Esophagus squamous epithelium (tissue), 5 donors: ENCODE results near the gene HDAC11. TPM values are rescaled to one million over a fixed set of nuclear protein-coding genes. Genes with fewer than 3 reads are reported as not detected.
A peak's percentile ranks its signal among the peaks of the same experiment; 100 is the strongest.

ENCODE experiments used
- DNase-seq: peaks from one replicate; lab custom pipeline; 2025; lab: John Stamatoyannopoulos, UW
- H3K27ac ChIP-seq, 4 donors: fragments of 200-600 bp; sonication (generic); one replicate each; pipeline ENCODE4 v1.5.1; 2016 to 2019; ENCODE audit warnings: mild to moderate bottlenecking in 1 of 4
- H3K27me3 ChIP-seq, 4 donors: fragments of 200-600 bp; sonication (generic); 1 replicate in 3 of 4; 2 replicates in 1 of 4; pipeline versions ENCODE4 v1.5.1 to v1.6.0; 2017 to 2021; ENCODE audit warnings: antibody characterized with exemption in 1 of 4
- H3K36me3 ChIP-seq, 3 donors: fragments of 200-600 bp; sonication (generic); one replicate each; pipeline ENCODE4 v1.5.1; 2016 to 2019
- H3K4me1 ChIP-seq, 3 donors: fragments of 200-600 bp; sonication (generic); one replicate each; pipeline ENCODE4 v1.5.1; 2017 to 2019
- H3K4me3 ChIP-seq, 4 donors: fragments of 200-600 bp; sonication (generic); 1 replicate in 3 of 4; 2 replicates in 1 of 4; pipeline ENCODE4 v1.5.1; 2016 to 2019; ENCODE audit warnings: mild to moderate bottlenecking in 2 of 4, moderate library complexity in 1 of 4
- H3K9me3 ChIP-seq, 3 donors: fragments of 200-600 bp; sonication (generic); one replicate each; pipeline ENCODE4 v1.5.1; 2016 to 2019
- POLR2A ChIP-seq, 4 donors: fragments of 450-650 bp; IDR thresholded peaks; one replicate each; pipeline ENCODE4 v1.6.1; 2017; ENCODE audit warnings: antibody characterized with exemption in 4 of 4, mild to moderate bottlenecking in 4 of 4, moderate library complexity in 3 of 4
- WGBS, 2 donors: methylation state at CpG; one replicate each; pipeline ENCODE4 v1.1.5; 2018; 5-methylcytosine and 5-hydroxymethylcytosine counted together
- intact Hi-C: fragments of 100-400 bp; cut with DNase I; formaldehyde crosslinking; loops from one replicate; pipeline ENCODE4 v1.15.0; 2022
- total RNA-seq, 4 donors: library from RNA; depleted of rRNA; stranded (reverse); fragments of >200 nt; gene quantifications; one replicate each; pipeline ENCODE4 v1.1.0, GENCODE V29; 2016
- TF ChIP-seq, protein P1 (sequence below), 6 experiments: fragments of 450-650 bp in 4 of 6; fragments of 200-600 bp in 2 of 6; sonication (generic) in 2 of 6; IDR thresholded peaks; one replicate each; pipeline ENCODE4 v1.5.1; 2016 to 2019; ENCODE audit warnings: antibody characterized with exemption in 6 of 6, mild to moderate bottlenecking in 4 of 6, moderate library complexity in 4 of 6
- donor health status: DM: yes; HTN: yes; CAD: no.

HDAC11 gene
- total RNA-seq, 4 donors from 2014 or later = 8.1 to 25.4 (median 12.3) TPM

DNA sequence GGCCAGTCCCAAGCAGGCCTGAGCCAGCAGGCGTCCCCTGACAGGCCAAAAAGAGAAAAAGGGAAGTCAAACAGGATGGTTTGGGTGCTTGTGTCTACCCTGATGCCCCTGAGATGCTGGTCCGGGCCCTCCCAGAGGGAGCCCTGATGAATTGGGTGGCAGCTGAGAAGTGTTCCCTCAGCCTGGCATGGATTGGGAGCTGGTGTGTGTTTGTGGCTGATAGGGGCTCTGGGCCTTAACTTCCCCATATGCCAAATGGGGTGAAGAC is 70.3 kb downstream of the HDAC11 start:
- 61% methylated on average over 2 of the region's 2 CpGs; no CpG with 5 or more reads in 1 of the 2 donors for WGBS, 2 donors
- DNase-seq = no peak
- peak overlapping the region in 3 of 4 donors; percentile 39 to 63 (median 52) for H3K4me3 ChIP-seq
- no peaks in the 10 kb centered on the region for H3K36me3 ChIP-seq
- no peaks in the 10 kb centered on the region for H3K9me3 ChIP-seq
- H3K27me3 ChIP-seq = peaks cover 0 to 55% (median 0%) of the 10 kb centered on the region in 4 donors
- H3K27ac ChIP-seq = peak overlapping the region; percentile 16 to 85 (median 68)
- intact Hi-C loops = no loop called here
- TF ChIP-seq, protein P1, sequence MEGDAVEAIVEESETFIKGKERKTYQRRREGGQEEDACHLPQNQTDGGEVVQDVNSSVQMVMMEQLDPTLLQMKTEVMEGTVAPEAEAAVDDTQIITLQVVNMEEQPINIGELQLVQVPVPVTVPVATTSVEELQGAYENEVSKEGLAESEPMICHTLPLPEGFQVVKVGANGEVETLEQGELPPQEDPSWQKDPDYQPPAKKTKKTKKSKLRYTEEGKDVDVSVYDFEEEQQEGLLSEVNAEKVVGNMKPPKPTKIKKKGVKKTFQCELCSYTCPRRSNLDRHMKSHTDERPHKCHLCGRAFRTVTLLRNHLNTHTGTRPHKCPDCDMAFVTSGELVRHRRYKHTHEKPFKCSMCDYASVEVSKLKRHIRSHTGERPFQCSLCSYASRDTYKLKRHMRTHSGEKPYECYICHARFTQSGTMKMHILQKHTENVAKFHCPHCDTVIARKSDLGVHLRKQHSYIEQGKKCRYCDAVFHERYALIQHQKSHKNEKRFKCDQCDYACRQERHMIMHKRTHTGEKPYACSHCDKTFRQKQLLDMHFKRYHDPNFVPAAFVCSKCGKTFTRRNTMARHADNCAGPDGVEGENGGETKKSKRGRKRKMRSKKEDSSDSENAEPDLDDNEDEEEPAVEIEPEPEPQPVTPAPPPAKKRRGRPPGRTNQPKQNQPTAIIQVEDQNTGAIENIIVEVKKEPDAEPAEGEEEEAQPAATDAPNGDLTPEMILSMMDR (IDR thresholded peaks at IDR 0.05) = no peak
- TF ChIP-seq POLR2A (IDR thresholded peaks at IDR 0.05) = no peak
- peaks cover 8 to 77% (median 17%) of the 10 kb centered on the region in 3 donors for H3K4me1 ChIP-seq

DNA sequence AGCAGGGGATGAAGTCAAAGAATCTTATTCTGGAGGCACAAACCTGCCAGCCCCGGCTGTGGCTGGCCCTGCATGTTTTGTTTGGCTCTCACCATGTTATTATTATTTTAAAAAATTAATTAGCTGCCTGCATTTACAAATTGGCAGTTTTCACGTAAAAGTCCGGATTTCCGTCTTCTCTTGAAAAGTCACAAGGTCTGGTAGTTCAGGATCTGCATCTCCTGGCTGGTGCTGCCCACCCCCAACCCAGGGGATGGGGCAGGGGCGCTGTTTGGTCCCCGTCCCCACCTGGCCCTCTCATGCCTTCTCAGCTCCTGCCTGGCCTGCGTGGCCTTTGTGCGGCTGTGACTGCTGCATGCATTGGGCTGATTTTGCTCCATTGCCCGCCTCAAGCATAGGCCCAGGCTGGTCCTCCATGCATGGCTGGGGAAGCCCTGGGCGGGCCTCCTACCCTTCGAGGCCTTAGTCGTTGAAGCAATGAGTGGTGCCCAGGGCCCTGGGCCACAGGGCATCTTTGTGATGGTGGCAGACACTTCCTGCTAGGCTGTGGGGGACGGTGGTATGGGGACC is 70.8 kb downstream of the HDAC11 start:
- H3K36me3 ChIP-seq = no peaks in the 10 kb centered on the region
- intact Hi-C loops = no loop called here
- peak overlapping the region in 2 of 4 donors; percentile 80 to 85 for H3K27ac ChIP-seq
- peaks cover 8 to 79% (median 17%) of the 10 kb centered on the region in 3 donors for H3K4me1 ChIP-seq
- peak overlapping the region in 3 of 4 donors; percentile 39 to 63 (median 52) for H3K4me3 ChIP-seq
- no peaks in the 10 kb centered on the region for H3K9me3 ChIP-seq
- peaks cover 0 to 58% (median 0%) of the 10 kb centered on the region in 4 donors for H3K27me3 ChIP-seq
- WGBS, 2 donors = 73 to 82% methylated on average over 8 of the region's 13 CpGs
- no peak for TF ChIP-seq POLR2A (IDR thresholded peaks at IDR 0.05)
- TF ChIP-seq, protein P1 (IDR thresholded peaks at IDR 0.05) = no peak
- DNase-seq = no peak

DNA sequence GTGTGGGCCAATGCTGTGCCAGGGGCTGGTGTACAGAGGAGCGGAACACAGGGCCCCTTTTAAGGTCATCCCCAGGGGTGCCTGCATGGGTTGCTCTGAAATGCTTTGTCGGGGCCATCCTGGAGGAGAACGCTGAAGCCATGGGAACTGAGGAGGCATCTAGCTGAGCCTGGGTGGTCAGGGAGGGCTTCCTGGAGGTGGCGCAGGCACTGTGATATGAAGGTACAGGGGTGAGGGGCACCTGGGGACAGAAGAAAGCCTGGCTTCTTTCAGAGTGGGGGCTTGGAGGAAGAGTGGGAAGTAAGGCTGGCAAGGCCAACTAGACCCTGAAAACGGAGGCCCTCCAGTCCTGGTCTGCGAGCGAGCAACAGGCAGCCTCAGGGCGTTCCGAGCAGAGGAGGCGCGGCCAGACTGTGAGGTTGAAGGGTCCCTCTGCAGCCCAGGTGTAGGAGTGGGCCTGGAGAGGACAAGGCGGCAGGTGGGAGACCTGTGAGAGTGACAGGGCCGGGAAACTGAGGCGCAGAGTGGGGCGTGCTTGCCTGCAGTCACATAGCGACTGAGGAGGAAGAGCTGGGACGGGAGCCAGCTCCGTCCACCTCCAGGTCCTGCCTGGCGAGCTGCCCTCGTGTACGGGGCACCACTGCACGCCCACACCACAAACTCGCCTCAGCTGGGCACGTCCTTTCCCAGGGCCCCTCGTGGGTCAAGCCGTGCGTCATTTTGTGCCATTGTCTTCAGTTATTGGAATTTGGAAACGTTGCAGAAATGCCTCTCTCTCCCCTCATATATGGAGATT is 72.9 kb downstream of the HDAC11 start:
- no peak for TF ChIP-seq POLR2A (IDR thresholded peaks at IDR 0.05)
- TF ChIP-seq, protein P1 (IDR thresholded peaks at IDR 0.05) = no peak
- Histone ChIP-seq H3K9me3 (no peaks in the 10 kb centered on the region), H3K27ac (peak overlapping the region in 3 of 4 donors; percentile 19 to 61 (median 25)), H3K4me3 (peak overlapping the region in 1 of 4 donors; percentile 15), H3K36me3 (no peaks in the 10 kb centered on the region), H3K4me1 (peaks cover 8 to 70% (median 14%) of the 10 kb centered on the region in 3 donors), H3K27me3 (peaks cover 0 to 57% (median 0%) of the 10 kb centered on the region in 4 donors)
- no peak for DNase-seq
- WGBS, 2 donors = 57 to 61% methylated on average over 12 to 27 of the region's 28 CpGs
- intact Hi-C loops = no loop called here

DNA sequence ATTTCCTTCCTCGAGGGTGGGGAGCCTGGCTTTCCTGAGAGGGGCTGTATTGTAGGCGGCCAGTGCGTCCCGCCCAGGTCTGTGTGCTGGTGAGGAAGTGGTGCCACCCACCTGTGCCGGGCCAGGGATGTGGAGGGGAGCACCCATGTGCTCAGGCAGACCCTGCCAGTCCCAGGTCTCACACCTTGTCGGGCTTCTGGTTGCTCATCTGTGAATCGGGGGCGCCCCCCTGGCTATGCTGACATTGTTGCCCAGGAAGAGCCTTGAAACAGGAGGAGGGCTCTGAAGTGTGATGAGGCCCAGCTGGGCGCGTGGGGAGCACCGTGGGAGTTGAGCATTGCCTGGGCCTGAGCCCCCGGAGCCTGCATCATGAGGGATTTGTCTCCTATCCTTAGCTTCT is 73.6 kb downstream of the HDAC11 start:
- Histone ChIP-seq H3K27me3 (peaks cover 0 to 50% (median 0%) of the 10 kb centered on the region in 4 donors), H3K36me3 (no peaks in the 10 kb centered on the region), H3K4me3 (no peak overlapping the region), H3K9me3 (no peaks in the 10 kb centered on the region), H3K27ac (peak overlapping the region in 2 of 4 donors; percentile 25 to 61), H3K4me1 (peaks cover 6 to 64% (median 8%) of the 10 kb centered on the region in 3 donors)
- TF ChIP-seq POLR2A (IDR thresholded peaks at IDR 0.05) = no peak
- TF ChIP-seq, protein P1 (IDR thresholded peaks at IDR 0.05) = no peak
- no peak for DNase-seq
- WGBS, 2 donors = 40% methylated on average over 2 of the region's 12 CpGs; no CpG with 5 or more reads in 1 of the 2 donors
- intact Hi-C loops = no loop called here

DNA sequence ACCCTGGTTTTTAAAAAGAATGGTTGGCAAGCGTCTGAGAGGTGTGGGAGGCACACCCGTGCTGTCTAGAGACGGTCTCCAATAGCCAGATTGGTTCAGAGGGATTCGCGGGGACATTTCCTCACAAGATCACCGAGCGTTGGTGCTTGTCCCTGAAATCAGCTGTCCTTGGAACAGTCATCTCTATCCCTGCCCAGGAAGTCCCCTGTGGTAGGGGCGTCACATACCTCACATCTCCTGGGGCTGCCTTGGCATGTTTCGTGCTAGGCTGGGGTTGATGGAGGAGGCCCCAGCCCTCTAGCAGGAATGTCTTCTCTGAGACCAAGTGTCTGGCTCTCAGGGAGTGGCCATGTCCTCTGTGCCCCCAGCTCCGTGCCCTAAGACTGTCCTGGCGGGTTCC is 75.6 kb downstream of the HDAC11 start:
- 47 to 50% methylated on average over 7 to 10 of the region's 11 CpGs for WGBS, 2 donors
- Histone ChIP-seq H3K9me3 (no peaks in the 10 kb centered on the region), H3K36me3 (no peaks in the 10 kb centered on the region), H3K27ac (peak overlapping the region in 3 of 4 donors; percentile 2 to 10 (median 5)), H3K27me3 (peaks cover 0 to 30% (median 0%) of the 10 kb centered on the region in 4 donors), H3K4me1 (peaks cover 0 to 58% (median 8%) of the 10 kb centered on the region in 3 donors), H3K4me3 (no peak overlapping the region)
- no peak for TF ChIP-seq POLR2A (IDR thresholded peaks at IDR 0.05)
- TF ChIP-seq, protein P1 (IDR thresholded peaks at IDR 0.05) = no peak
- DNase-seq = no peak
- intact Hi-C loops = no loop called here
